Liver (tissue), 9 donors: ENCODE data around the gene DIP2C. TPM values are rescaled to one million over a fixed set of nuclear protein-coding genes. Genes with fewer than 3 reads are reported as not detected.

Experiments
- DNase-seq: peaks from one replicate; pipeline ENCODE4 v3.0.0-alpha.2; 2017; ENCODE audit warnings: low spot score
- H3K27ac ChIP-seq, 2 donors: one replicate each; pipeline ENCODE4 v1.7.0; 2013; ENCODE audit warnings: inconsistent platforms in 2 of 2, low read length in 2 of 2, control low read depth in 1 of 2, low read depth in 1 of 2, mild to moderate bottlenecking in 1 of 2
- H3K27me3 ChIP-seq, 4 donors: one replicate each; pipeline versions ENCODE4 v1.6.1 to v1.7.0; 2013; ENCODE audit warnings: low read length in 3 of 4, inconsistent platforms in 1 of 4, mild to moderate bottlenecking in 1 of 4, moderate library complexity in 1 of 4; ENCODE audit not compliant: control insufficient read depth in 4 of 4, insufficient read depth in 4 of 4
- H3K36me3 ChIP-seq, 4 donors: one replicate each; pipeline versions ENCODE4 v1.6.1 to v1.7.0; 2013; ENCODE audit warnings: low read length in 3 of 4, mild to moderate bottlenecking in 3 of 4, low read depth in 1 of 4, moderate library complexity in 1 of 4; ENCODE audit not compliant: control insufficient read depth in 4 of 4, insufficient read depth in 3 of 4
- H3K4me1 ChIP-seq, 4 donors: one replicate each; pipeline versions ENCODE4 v1.6.1 to v1.7.0; 2013; ENCODE audit warnings: low read length in 3 of 4, mild to moderate bottlenecking in 3 of 4, moderate library complexity in 1 of 4; ENCODE audit not compliant: control insufficient read depth in 4 of 4, insufficient read depth in 4 of 4
- H3K4me3 ChIP-seq, 3 donors: one replicate each; pipeline versions ENCODE4 v1.6.1 to v1.7.0; 2013; ENCODE audit warnings: low read length in 3 of 3, control low read depth in 1 of 3, low read depth in 1 of 3, mild to moderate bottlenecking in 1 of 3
- H3K9ac ChIP-seq, 2 donors: one replicate each; pipeline ENCODE4 v1.7.0; 2013; ENCODE audit warnings: low read length in 2 of 2, mild to moderate bottlenecking in 2 of 2, moderate library complexity in 2 of 2, control low read depth in 1 of 2, low read depth in 1 of 2
- H3K9me3 ChIP-seq, 4 donors: one replicate each; pipeline versions ENCODE4 v1.6.1 to v1.7.0; 2013; ENCODE audit warnings: low read length in 3 of 4; ENCODE audit not compliant: control insufficient read depth in 4 of 4
- ATF3 ChIP-seq: IDR thresholded peaks from 2 replicates; pipeline ENCODE4 v1.6.1; 2016; ENCODE audit warnings: antibody characterized with exemption
- CTCF ChIP-seq: fragments of 150-350 bp; IDR thresholded peaks from 2 replicates; pipeline ENCODE4 v1.5.1; 2017; ENCODE audit warnings: improper control_type of control experiment, low read depth, low read length; ENCODE audit not compliant: missing input control
- FOXA2 ChIP-seq: IDR thresholded peaks from 2 replicates; pipeline ENCODE4 v1.6.1; 2016; ENCODE audit warnings: antibody characterized with exemption
- GABPA ChIP-seq, 2 donors: IDR thresholded peaks in 1 of 2; conservative IDR thresholded peaks in 1 of 2; 2 replicates each; pipeline ENCODE4 v1.6.1; 2016; ENCODE audit warnings: antibody characterized with exemption in 2 of 2, mild to moderate bottlenecking in 1 of 2, moderate library complexity in 1 of 2
- HNF4A ChIP-seq, 2 donors: conservative IDR thresholded peaks; 2 replicates each; pipeline ENCODE4 v1.6.1; 2016; ENCODE audit warnings: antibody characterized with exemption in 2 of 2, mild to moderate bottlenecking in 2 of 2
- HNF4G ChIP-seq: IDR thresholded peaks from 2 replicates; pipeline ENCODE4 v1.6.1; 2016; ENCODE audit warnings: antibody characterized with exemption
- JUND ChIP-seq, 2 donors: IDR thresholded peaks; 2 replicates each; pipeline ENCODE4 v1.6.1; 2016; ENCODE audit warnings: antibody characterized with exemption in 2 of 2
- MAX ChIP-seq: IDR thresholded peaks from 2 replicates; pipeline ENCODE4 v1.6.1; 2016; ENCODE audit warnings: antibody characterized with exemption
- RXRA ChIP-seq, 2 donors: IDR thresholded peaks; 2 replicates each; pipeline ENCODE4 v1.6.1; 2017 to 2018; ENCODE audit warnings: antibody characterized with exemption in 2 of 2, mild to moderate bottlenecking in 1 of 2
- SP1 ChIP-seq: IDR thresholded peaks from 2 replicates; pipeline ENCODE4 v1.6.1; 2018; ENCODE audit warnings: antibody characterized with exemption, mild to moderate bottlenecking
- TAF1 ChIP-seq: conservative IDR thresholded peaks from 2 replicates; pipeline ENCODE4 v1.6.1; 2016; ENCODE audit warnings: antibody characterized with exemption, mild to moderate bottlenecking
- YY1 ChIP-seq: IDR thresholded peaks from 2 replicates; pipeline ENCODE4 v1.6.1; 2016; ENCODE audit warnings: antibody characterized with exemption, mild to moderate bottlenecking
- ZBTB33 ChIP-seq: IDR thresholded peaks from 2 replicates; pipeline ENCODE4 v1.6.1; 2016; ENCODE audit warnings: antibody characterized with exemption
- WGBS: extraction: QIAGEN DNeasy Blood & Tissue Kit; methylation state at CpG from one replicate; pipeline ENCODE4 v1.1.7; 2013; 5-methylcytosine and 5-hydroxymethylcytosine counted together
- polyA plus RNA-seq, 2 donors: library from polyadenylated mRNA; stranded (reverse) in 1 of 2; unstranded in 1 of 2; fragments of 200-250 nt in 1 of 2; fragments of >200 nt in 1 of 2; fragmentation: Nextera tagmentation in 1 of 2; extraction: Ambion mirVana in 1 of 2; gene quantifications; one replicate each; pipeline versions ENCODE4 v1.2.1 to v1.2.3, GENCODE V29; 2013 to 2015
- total RNA-seq, 2 donors: library from RNA; depleted of rRNA; stranded (reverse); fragments of >200 nt; gene quantifications; one replicate each; pipeline ENCODE4 v1.2.3, GENCODE V29; 2014
- donor health status: healthy.
- donor health status: healthy.
- donor health status: healthy.
- donor health status: healthy.
- donor health status: healthy.

The DIP2C gene
- total and polyA plus RNA-seq, 4 donors, result 4.2 to 12.2 (median 5.7) TPM

- no peak for TF ChIP-seq CTCF
These were observed 199.2 kb downstream of the DIP2C start (continued) for GRCh38 chr10:490256-490655.

GRCh38 chr10:489330-489729 is 200.1 kb downstream of the DIP2C start:
- 93% methylated on average over 10 of the region's 11 CpGs for WGBS
- Histone ChIP-seq H3K4me3 (no peak overlapping the region), H3K4me1 (peaks cover 0 to 7% (median 0%) of the 10 kb centered on the region in 4 donors), H3K36me3 (no peaks in the 10 kb centered on the region), H3K27me3 (no peaks in the 10 kb centered on the region), H3K9ac (no peak overlapping the region), H3K9me3 (no peaks in the 10 kb centered on the region), H3K27ac (no peak overlapping the region)
- no peak for TF ChIP-seq GABPA (IDR thresholded peaks at IDR 0.05 in 1 of 2, conservative IDR thresholded peaks at IDR 0.05 in 1 of 2)
- TF ChIP-seq RXRA (IDR thresholded peaks at IDR 0.05), result no peak
- TF ChIP-seq ZBTB33, result no peak
- no peak for TF ChIP-seq JUND (IDR thresholded peaks at IDR 0.05)
- TF ChIP-seq HNF4G, result no peak
- no peak for TF ChIP-seq FOXA2
- TF ChIP-seq MAX, result no peak
- TF ChIP-seq TAF1, result no peak
- TF ChIP-seq SP1, result no peak
- no peak for DNase-seq

- H3K4me1 ChIP-seq, result peaks cover 0 to 2% (median 0%) of the 10 kb centered on the region in 4 donors
These were observed 200.6 kb downstream of the DIP2C start for GRCh38 chr10:488933-489215.

More at GRCh38 chr10:488933-489215, 200.6 kb downstream of the DIP2C start:
- H3K27ac ChIP-seq, result no peak overlapping the region
- no peaks in the 10 kb centered on the region for H3K9me3 ChIP-seq
- H3K36me3 ChIP-seq, result no peaks in the 10 kb centered on the region
- TF ChIP-seq HNF4G (no peak), SP1 (no peak), ZBTB33 (no peak), TAF1 (no peak), YY1 (no peak), ATF3 (no peak), HNF4A (conservative IDR thresholded peaks at IDR 0.05) (no peak), FOXA2 (no peak), GABPA (IDR thresholded peaks at IDR 0.05 in 1 of 2, conservative IDR thresholded peaks at IDR 0.05 in 1 of 2) (no peak), CTCF (no peak), MAX (no peak), JUND (IDR thresholded peaks at IDR 0.05) (no peak)
- no peak for DNase-seq
- 97% methylated on average over 11 of the region's 11 CpGs for WGBS
- no peak overlapping the region for H3K9ac ChIP-seq
- no peak overlapping the region for H3K4me3 ChIP-seq
- H3K27me3 ChIP-seq, result no peaks in the 10 kb centered on the region
